ENCODE data around the gene GHRH. TPM values are rescaled to one million over a fixed set of nuclear protein-coding genes. Genes with fewer than 3 reads are reported as not detected.

GHRH gene
- total and polyA plus RNA-seq, 2 of the 4 experiments (the other 2 are of a cell fraction): not detected

GRCh38 chr20:37273988-37274387 lies 12.4 kb upstream of the GHRH start:
- Histone ChIP-seq H3K4me3 (ENCODE audit: insufficient read depth, low read depth, low read length) (no peak overlapping the region), H3K56ac (ENCODE audit: extremely low read depth, insufficient read depth, low read length) (no peak overlapping the region), H2BK120ac (ENCODE audit: low read depth, low read length) (no peak overlapping the region), H2BK5ac (ENCODE audit: low read depth, low read length, poor library complexity, severe bottlenecking) (no peak overlapping the region), H3K79me1 (ENCODE audit: low read depth in 1 of 2, low read length in 2 of 2) (no peaks in the 10 kb centered on the region), H2AK5ac (ENCODE audit: low read depth, low read length) (no peak overlapping the region), H2BK20ac (ENCODE audit: low read depth, low read length) (no peak overlapping the region), H3K9ac (ENCODE audit: low read depth, low read length) (no peak overlapping the region), H3K9me3 (ENCODE audit: control insufficient read depth, insufficient read depth, low read length) (no peaks in the 10 kb centered on the region), H3K4me2 (ENCODE audit: low read depth, low read length) (no peak overlapping the region), H4K91ac (ENCODE audit: insufficient read depth, low read depth, low read length) (no peak overlapping the region), H3K18ac (ENCODE audit: low read depth, low read length) (no peak overlapping the region), H3K36me3 (ENCODE audit: control insufficient read depth, insufficient read depth, low read length) (no peaks in the 10 kb centered on the region), H3K14ac (replicated peaks; ENCODE audit: low read depth, low read length) (no peak overlapping the region), H3K27me3 (ENCODE audit: control insufficient read depth, insufficient read depth, low read length) (no peaks in the 10 kb centered on the region), H3K23ac (ENCODE audit: low read depth, low read length) (no peak overlapping the region), H2AK9ac (replicated peaks; ENCODE audit: low read depth, low read length, poor library complexity) (no peak overlapping the region), H4K5ac (ENCODE audit: low read depth, low read length) (no peak overlapping the region), H3K27ac (ENCODE audit: insufficient read depth, low read length) (no peak overlapping the region), H4K8ac (ENCODE audit: low read depth in 2 of 2, low read length in 2 of 2) (no peak overlapping the region), H3K4ac (ENCODE audit: low read depth, low read length) (no peak overlapping the region), H4K20me1 (ENCODE audit: insufficient read depth, low read length) (no peaks in the 10 kb centered on the region; the same call in 1 of the 2 replicates), H2BK15ac (ENCODE audit: low read depth, low read length) (no peak overlapping the region), H2AFZ (replicated peaks; ENCODE audit: low read length, poor library complexity) (no peak overlapping the region), H3K9me1 (ENCODE audit: insufficient read depth, low read length) (no peaks in the 10 kb centered on the region), H3K4me1 (ENCODE audit: control insufficient read depth, insufficient read depth, low read length) (peaks cover 5% of the 10 kb centered on the region)
- dilution Hi-C loops (cut with HindIII; ENCODE audit: low sequenced_read_pairs, unreplicated experiment): no loop called here
- no peak for TF ChIP-seq POLR2A (IDR thresholded peaks at IDR 0.05; ENCODE audit: low read depth, low read length)
- no peak for TF ChIP-seq RCOR1 (IDR thresholded peaks at IDR 0.05; ENCODE audit: insufficient replicate concordance, low read length)
- TF ChIP-seq RAD21 (IDR thresholded peaks at IDR 0.05; ENCODE audit: low read length): no peak
- no peak for TF ChIP-seq NFE2L2 (IDR thresholded peaks at IDR 0.05; ENCODE audit: low read depth, low read length)
- TF ChIP-seq SMC3 (IDR thresholded peaks at IDR 0.05; ENCODE audit: low read depth, low read length): no peak
- TF ChIP-seq CHD1 (IDR thresholded peaks at IDR 0.05; ENCODE audit: low read depth, low read length): no peak
- no peak for TF ChIP-seq CTCF (conservative IDR thresholded peaks at IDR 0.05; ENCODE audit: low read depth, low read length)
- TF ChIP-seq, protein P1, sequence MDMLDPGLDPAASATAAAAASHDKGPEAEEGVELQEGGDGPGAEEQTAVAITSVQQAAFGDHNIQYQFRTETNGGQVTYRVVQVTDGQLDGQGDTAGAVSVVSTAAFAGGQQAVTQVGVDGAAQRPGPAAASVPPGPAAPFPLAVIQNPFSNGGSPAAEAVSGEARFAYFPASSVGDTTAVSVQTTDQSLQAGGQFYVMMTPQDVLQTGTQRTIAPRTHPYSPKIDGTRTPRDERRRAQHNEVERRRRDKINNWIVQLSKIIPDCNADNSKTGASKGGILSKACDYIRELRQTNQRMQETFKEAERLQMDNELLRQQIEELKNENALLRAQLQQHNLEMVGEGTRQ (IDR thresholded peaks at IDR 0.05; ENCODE audit: low read depth, low read length): no peak
- TF ChIP-seq MAZ (IDR thresholded peaks at IDR 0.05; ENCODE audit: borderline replicate concordance, low read depth, low read length): no peak
- TF ChIP-seq RFX5 (IDR thresholded peaks at IDR 0.05; ENCODE audit: low read depth, low read length): no peak
- TF ChIP-seq BHLHE40 (IDR thresholded peaks at IDR 0.05; ENCODE audit: low read depth, low read length): no peak
- TF ChIP-seq ELK1 (IDR thresholded peaks at IDR 0.05; ENCODE audit: borderline replicate concordance, low read depth, low read length): no peak
- no peak for TF ChIP-seq CEBPB (IDR thresholded peaks at IDR 0.05; ENCODE audit: low read depth, low read length)
- no peak for TF ChIP-seq MAFK (IDR thresholded peaks at IDR 0.05; ENCODE audit: low read depth, low read length)
- TF ChIP-seq FOS (IDR thresholded peaks at IDR 0.05; ENCODE audit: low read depth, low read length): no peak
- no peak for TF ChIP-seq MXI1 (IDR thresholded peaks at IDR 0.05; ENCODE audit: borderline replicate concordance, low read depth, low read length)
- WGBS, 2 experiments (ENCODE audit: extremely low coverage in 2 of 2, insufficient read length in 1 of 2): no CpG with 5 or more reads among the region's 1 CpG
- no TSS peak for BruUV-seq (replicated peaks)
- DNase-seq (no peak), ATAC-seq (ENCODE audit: low read depth) (no peak)
- intact Hi-C loops (cut with micrococcal nuclease): no loop called here
- POLR2A ChIA-PET (ENCODE audit: unreplicated experiment): no interaction called here
- in situ Hi-C loops (cut with MboI; ENCODE audit: low sequenced_read_pairs): loop anchor here (5.0 to 25.0 kb wide), 2 partner anchors 258 to 1113 kb away; no protein-coding TSS in a partner anchor
- CTCF ChIA-PET: no interaction called here

Measured in IMR-90 (cell line).